H1 (cell line): ENCODE results near the gene NDUFB6. TPM values are rescaled to one million over a fixed set of nuclear protein-coding genes. Genes with fewer than 3 reads are reported as not detected.

Source experiments
- CTCF ChIA-PET: fragments of 300-600 bp; sonication (Branson Sonifier 250); formaldehyde crosslinking; loops from one replicate; lab custom pipeline; 2021; ENCODE audit not compliant: partially characterized antibody; lab: Charles Lee
- POLR2A ChIA-PET: fragments of 300-600 bp; sonication (Branson Sonifier 250); formaldehyde crosslinking; loops from one replicate; lab custom pipeline; 2021; ENCODE audit warnings: inconsistent platforms; ENCODE audit not compliant: partially characterized antibody; lab: Charles Lee
- DNase-seq, 2 experiments: peaks; one replicate each; pipeline versions ENCODE4 v3.0.0 to v3.0.0-alpha.2; 2010 to 2022; ENCODE audit warnings: low spot score in 2 of 2, low read depth in 1 of 2, mixed read lengths in 1 of 2
- FAIRE-seq: peaks from 2 replicates; lab custom pipeline; 2011; peaks lifted over from hg19 to GRCh38; lab: Jason Lieb, UNC
- H2AFZ ChIP-seq: 2 replicates; pipeline ENCODE4 v1.8.1; 2012; ENCODE audit warnings: low read length, inconsistent platforms
- H2AK5ac ChIP-seq: 2 replicates; pipeline ENCODE4 v1.6.1; 2013; ENCODE audit warnings: low read depth, low read length
- H2BK120ac ChIP-seq: replicated peaks from 2 replicates; pipeline ENCODE3; 2013; ENCODE audit warnings: low read depth, low read length, inconsistent platforms
- H2BK12ac ChIP-seq: 2 replicates; pipeline ENCODE4 v1.6.1; 2013; ENCODE audit warnings: low read depth, low read length
- H2BK15ac ChIP-seq: 2 replicates; pipeline ENCODE4 v1.6.1; 2013; ENCODE audit warnings: low read length
- H2BK20ac ChIP-seq: 2 replicates; pipeline ENCODE4 v1.6.1; 2013; ENCODE audit warnings: low read length
- H2BK5ac ChIP-seq: 2 replicates; pipeline ENCODE4 v1.6.1; 2013; ENCODE audit warnings: low read depth, low read length
- H3K14ac ChIP-seq: 2 replicates; pipeline ENCODE4 v1.6.1; 2013; ENCODE audit warnings: inconsistent platforms; ENCODE audit not compliant: insufficient read length
- H3K18ac ChIP-seq: 2 replicates; pipeline ENCODE4 v1.6.1; 2013; ENCODE audit warnings: low read length; ENCODE audit errors: extremely low read depth
- H3K23ac ChIP-seq: 2 replicates; pipeline ENCODE4 v1.6.1; 2013; ENCODE audit warnings: inconsistent platforms; ENCODE audit not compliant: insufficient read length
- H3K23me2 ChIP-seq: 2 replicates; pipeline ENCODE4 v1.6.1; 2013; ENCODE audit warnings: low read depth, low read length
- H3K27ac ChIP-seq: 2 replicates; pipeline ENCODE4 v1.6.1; 2011; ENCODE audit warnings: low read depth, low read length, inconsistent platforms
- H3K27me3 ChIP-seq, 4 experiments: replicated peaks in 1 of 4; 1 replicate in 1 of 4; 2 replicates in 3 of 4; pipeline versions ENCODE4 v1.6.1 to v1.8.1; 2011 to 2013; ENCODE audit warnings: low read length in 3 of 4, mild to moderate bottlenecking in 3 of 4, inconsistent platforms in 2 of 4, mixed read lengths in 2 of 4, moderate library complexity in 1 of 4; ENCODE audit not compliant: control insufficient read depth in 3 of 4, insufficient read depth in 3 of 4; ENCODE audit errors: extremely low read depth in 1 of 4
- H3K36me3 ChIP-seq, 4 experiments: 2 replicates each; pipeline versions ENCODE4 v1.6.1 to v1.8.1; 2011 to 2013; ENCODE audit warnings: mild to moderate bottlenecking in 4 of 4, low read length in 3 of 4, moderate library complexity in 2 of 4, control low read depth in 1 of 4, inconsistent platforms in 1 of 4; ENCODE audit not compliant: insufficient read depth in 4 of 4, control insufficient read depth in 2 of 4
- H3K4ac ChIP-seq: replicated peaks from 2 replicates; pipeline ENCODE3; 2013; ENCODE audit warnings: low read length, low read depth, mixed read lengths, inconsistent platforms; ENCODE audit not compliant: insufficient read length
- H3K4me1 ChIP-seq, 4 experiments: replicated peaks in 1 of 4; 1 replicate in 1 of 4; 2 replicates in 3 of 4; pipeline versions ENCODE4 v1.6.1 to v1.8.1; 2011 to 2013; ENCODE audit warnings: low read length in 3 of 4, inconsistent platforms in 2 of 4, mixed read lengths in 1 of 4; ENCODE audit not compliant: insufficient read depth in 4 of 4, control insufficient read depth in 3 of 4
- H3K4me2 ChIP-seq, 2 experiments: 2 replicates each; pipeline versions ENCODE4 v1.6.1 to v1.8.1; 2011 to 2013; ENCODE audit warnings: low read depth in 2 of 2, low read length in 2 of 2, control low read depth in 1 of 2, inconsistent platforms in 1 of 2, mild to moderate bottlenecking in 1 of 2; ENCODE audit not compliant: insufficient read depth in 1 of 2
- H3K4me3 ChIP-seq, 4 experiments: fragments of 200-600, 300-600 bp in 1 of 4; sonication (generic), shearing (Covaris generic), sonication (Bioruptor Twin) in 1 of 4; 2 replicates each; pipeline versions ENCODE4 v1.5.1 to v1.8.1; 2011 to 2016; ENCODE audit warnings: low read length in 4 of 4, low read depth in 3 of 4, control low read depth in 2 of 4, inconsistent platforms in 2 of 4, mild to moderate bottlenecking in 2 of 4, mixed read lengths in 1 of 4, moderate library complexity in 1 of 4; ENCODE audit not compliant: insufficient read depth in 2 of 4; ENCODE audit errors: extremely low read depth in 1 of 4
- H3K56ac ChIP-seq: replicated peaks from 2 replicates; pipeline ENCODE3; 2013; ENCODE audit warnings: low read depth, mild to moderate bottlenecking, mixed read lengths, low read length, inconsistent platforms; ENCODE audit not compliant: insufficient read length
- H3K79me1 ChIP-seq: 2 replicates; pipeline ENCODE4 v1.6.1; 2013; ENCODE audit warnings: low read depth, low read length, control low read depth
- H3K79me2 ChIP-seq, 2 experiments: 2 replicates each; pipeline versions ENCODE4 v1.6.1 to v1.8.1; 2012 to 2013; ENCODE audit warnings: low read length in 2 of 2, mild to moderate bottlenecking in 2 of 2, inconsistent platforms in 1 of 2; ENCODE audit not compliant: insufficient read depth in 2 of 2, control insufficient read depth in 1 of 2
- H3K9ac ChIP-seq, 4 experiments: replicated peaks in 1 of 4; 1 replicate in 1 of 4; 2 replicates in 3 of 4; pipeline versions ENCODE4 v1.6.1 to v1.8.1; 2011 to 2013; ENCODE audit warnings: low read depth in 3 of 4, low read length in 3 of 4, control low read depth in 2 of 4, mild to moderate bottlenecking in 2 of 4, moderate library complexity in 2 of 4, inconsistent platforms in 1 of 4; ENCODE audit errors: extremely low read depth in 1 of 4
- H3K9me3 ChIP-seq, 2 experiments: 2 replicates each; pipeline versions ENCODE4 v1.6.1 to v1.8.1; 2012 to 2013; ENCODE audit warnings: mild to moderate bottlenecking in 2 of 2, moderate library complexity in 2 of 2, control low read depth in 1 of 2, inconsistent platforms in 1 of 2, low read depth in 1 of 2, low read length in 1 of 2, mixed read lengths in 1 of 2; ENCODE audit not compliant: insufficient read depth in 2 of 2
- H4K20me1 ChIP-seq, 2 experiments: replicated peaks in 1 of 2; 2 replicates each; pipeline versions ENCODE3 to v1.8.1; 2011 to 2013; ENCODE audit warnings: inconsistent platforms in 2 of 2, low read length in 2 of 2, mild to moderate bottlenecking in 1 of 2; ENCODE audit not compliant: insufficient read depth in 2 of 2, control insufficient read depth in 1 of 2
- H4K5ac ChIP-seq: 2 replicates; pipeline ENCODE4 v1.6.1; 2013; ENCODE audit warnings: low read length, low read depth, mixed read lengths, inconsistent platforms; ENCODE audit not compliant: insufficient read length
- H4K8ac ChIP-seq: 2 replicates; pipeline ENCODE4 v1.8.0; 2013; ENCODE audit warnings: mild to moderate bottlenecking, moderate library complexity, low read length, inconsistent platforms; ENCODE audit not compliant: insufficient read depth; ENCODE audit errors: extremely low read depth
- H4K91ac ChIP-seq: replicated peaks from 2 replicates; pipeline ENCODE3; 2013; ENCODE audit warnings: low read length, mixed read lengths, inconsistent platforms; ENCODE audit not compliant: insufficient read length
- HDAC2 ChIP-seq, 2 experiments: fragments of 300-600 bp in 1 of 2; sonication (generic) in 1 of 2; IDR thresholded peaks; 2 replicates each; pipeline ENCODE4 v1.6.1; 2011 to 2012; ENCODE audit warnings: low read depth in 2 of 2, low read length in 2 of 2, mild to moderate bottlenecking in 2 of 2, moderate library complexity in 2 of 2, borderline replicate concordance in 1 of 2, inconsistent platforms in 1 of 2
- POLR2A ChIP-seq, 2 experiments: IDR thresholded peaks; 1 replicate in 1 of 2; 2 replicates in 1 of 2; pipeline ENCODE4 v1.6.1; 2011; ENCODE audit warnings: low read depth in 2 of 2, low read length in 2 of 2, mild to moderate bottlenecking in 2 of 2; ENCODE audit errors: control extremely low read depth in 1 of 2
- POLR2AphosphoS5 ChIP-seq: IDR thresholded peaks from 2 replicates; pipeline ENCODE4 v1.6.1; 2011; ENCODE audit warnings: low read depth, low read length
- WGBS, 2 experiments: shearing (Covaris generic) in 1 of 2; methylation state at CpG; one replicate each; pipeline versions ENCODE4 v1.1.6 to v1.1.7; 2013 to 2015; ENCODE audit warnings: low lambda C conversion rate in 2 of 2, mixed read lengths in 2 of 2, inconsistent platforms in 1 of 2, low coverage in 1 of 2, missing lambda C conversion rate in 1 of 2; ENCODE audit not compliant: insufficient replicate concordance in 2 of 2, insufficient coverage in 1 of 2, insufficient read length in 1 of 2; ENCODE audit errors: extremely low coverage in 1 of 2, missing lambda C conversion rate in 1 of 2; 5-methylcytosine and 5-hydroxymethylcytosine counted together
- polyA plus RNA-seq, 7 experiments: library from polyadenylated mRNA; depleted of rRNA in 3 of 7; stranded (reverse) in 5 of 7; unstranded in 2 of 7; fragments of >200 nt in 5 of 7; fragments of 200-250 nt in 2 of 7; gene quantifications; 1 replicate in 5 of 7; 2 replicates in 1 of 7; 4 replicates in 1 of 7; pipeline versions ENCODE4 v1.2.1 to v1.2.3, GENCODE V29; 2011 to 2013; ENCODE audit warnings: missing spikeins in 2 of 7, mixed read lengths in 2 of 7
- total RNA-seq: library from RNA; stranded (reverse); fragmentation: NEBNext Ultra II Directional; extraction: Animal tissue kit (Norgen Biotek cat#: 25700); gene quantifications from 2 replicates; pipeline ENCODE4 v1.2.1, GENCODE V29; 2021

NDUFB6 gene
- total and polyA plus RNA-seq, 2 of the 8 experiments (the other 6 are each of a cell fraction or from before 2014, with no cell fraction given), result 55.8 to 61.4 TPM

GRCh38 chr9:32533816-32534215, 39.1 kb downstream of the NDUFB6 start:
- Histone ChIP-seq H3K14ac (no peak overlapping the region), H2BK5ac (no peak overlapping the region), H3K9me3 (no peaks in the 10 kb centered on the region), H3K27ac (no peak overlapping the region), H3K23me2 (no peaks in the 10 kb centered on the region), H4K91ac (no peak overlapping the region), H3K18ac (no peak overlapping the region), H3K36me3 (peaks cover 0 to 4% (median 0%) of the 10 kb centered on the region in 4 experiments; a peak in 2 of 8 replicates), H2BK12ac (no peak overlapping the region), H4K20me1 (peaks cover 0 to 4% of the 10 kb centered on the region in 2 experiments), H3K4me3 (no peak overlapping the region), H3K79me1 (no peaks in the 10 kb centered on the region), H2AFZ (no peak overlapping the region), H2BK20ac (no peak overlapping the region), H3K4me1 (no peaks in the 10 kb centered on the region), H2BK120ac (no peak overlapping the region), H3K27me3 (no peaks in the 10 kb centered on the region), H3K23ac (no peak overlapping the region), H2AK5ac (no peak overlapping the region), H4K5ac (no peak overlapping the region), H3K4ac (no peak overlapping the region), H3K4me2 (no peak overlapping the region), H3K79me2 (no peaks in the 10 kb centered on the region), H3K9ac (no peak overlapping the region), H2BK15ac (no peak overlapping the region), H4K8ac (no peak overlapping the region), H3K56ac (no peak overlapping the region)
- DNase-seq (no peak), FAIRE-seq (no peak)
- ChIA-PET CTCF (interaction anchor here (1.1 to 2.5 kb wide), 7 partner anchors 8 to 155 kb away, joined by 3 to 10 read pairs (median 3); partner anchors contain the start of gene RIGI), POLR2A (interaction anchor here (3.3 kb wide), 1 partner anchor 11 kb away, joined by 11 read pairs; no protein-coding TSS in a partner anchor)
- WGBS, 2 experiments, result 93% methylated on average over 4 of the region's 4 CpGs; no CpG with 5 or more reads in 1 of the 2 experiments
- TF ChIP-seq POLR2AphosphoS5 (no peak), HDAC2 (IDR thresholded peaks at IDR 0.05; ENCODE audit: borderline replicate concordance in 1 of 2, low read depth in 2 of 2, low read length in 2 of 2) (no peak), POLR2A (IDR thresholded peaks at IDR 0.05; ENCODE audit: control extremely low read depth in 1 of 2, low read depth in 2 of 2, low read length in 2 of 2) (no peak)
